EH (cell line): ENCODE data around the gene CDSN.

Experiments
- DNase-seq: peaks from one replicate; pipeline ENCODE4 v3.0.0-alpha.2; 2015; ENCODE audit warnings: low read depth

Gene CDSN

DNA sequence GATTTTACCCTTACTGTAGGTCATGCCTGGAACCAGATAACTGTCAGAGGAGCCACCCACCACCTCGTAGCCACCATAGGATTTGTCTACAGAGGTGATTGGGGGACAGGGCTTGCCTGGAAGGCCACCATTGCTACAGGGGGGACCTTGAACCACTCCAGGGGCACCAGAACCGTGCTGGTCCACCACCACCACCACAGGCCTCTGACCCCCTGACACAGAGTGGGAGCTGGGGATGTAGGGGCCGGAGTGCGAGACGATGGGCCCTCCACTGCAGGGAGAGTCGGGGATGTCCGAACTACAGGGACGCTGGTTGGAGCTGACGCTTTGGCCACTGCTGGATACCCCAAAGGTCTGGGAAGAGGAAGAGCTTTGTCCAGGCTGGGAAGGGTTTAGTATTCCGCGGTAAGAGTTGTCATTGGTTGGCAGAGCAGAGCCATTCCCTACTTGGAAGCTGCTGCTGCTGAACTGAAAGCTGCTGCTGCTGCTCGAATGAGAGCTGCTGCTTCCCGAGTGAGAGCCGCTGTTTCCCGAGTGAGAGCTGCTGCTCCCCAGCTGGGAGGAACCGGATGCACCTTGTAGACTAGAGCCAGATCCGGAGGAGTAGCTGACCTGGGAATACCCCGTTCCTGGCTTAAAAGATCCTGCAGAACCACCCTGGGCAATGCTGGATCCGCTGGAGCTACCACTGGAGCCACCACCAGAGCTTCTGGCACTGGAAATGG, 3.4 kb downstream of the CDSN start:
- DNase-seq = no peak

DNA sequence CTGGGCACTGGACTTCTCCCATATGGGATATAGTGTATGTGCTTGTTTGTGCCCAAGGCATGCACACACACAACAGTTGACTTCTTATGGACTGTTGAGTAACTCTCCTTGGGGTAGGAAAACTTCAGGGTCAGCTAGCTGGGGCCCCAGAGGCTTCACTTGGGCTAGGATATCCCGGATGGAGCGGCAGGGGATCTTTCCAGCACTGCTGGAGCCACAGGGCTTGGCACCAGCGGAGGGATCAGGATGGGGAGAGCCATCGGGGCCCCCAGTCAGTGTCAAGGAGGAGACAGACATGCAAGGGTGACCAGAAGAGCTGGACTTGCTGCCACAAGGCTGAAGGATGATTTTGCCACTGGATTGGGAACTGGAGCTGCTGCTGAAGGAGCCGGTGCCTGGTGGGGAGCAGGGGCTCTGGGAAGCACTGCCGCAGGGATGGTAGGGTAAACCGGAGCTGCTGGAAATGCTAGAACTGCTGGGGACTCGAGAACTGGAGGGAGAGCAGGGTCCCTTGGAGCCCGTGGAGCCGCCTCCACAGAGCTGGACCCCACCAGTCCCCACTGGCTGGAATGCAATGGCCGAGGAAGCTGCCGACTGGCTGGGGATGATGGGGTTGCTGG, 4.2 kb downstream of the CDSN start:
- DNase-seq = no peak

DNA sequence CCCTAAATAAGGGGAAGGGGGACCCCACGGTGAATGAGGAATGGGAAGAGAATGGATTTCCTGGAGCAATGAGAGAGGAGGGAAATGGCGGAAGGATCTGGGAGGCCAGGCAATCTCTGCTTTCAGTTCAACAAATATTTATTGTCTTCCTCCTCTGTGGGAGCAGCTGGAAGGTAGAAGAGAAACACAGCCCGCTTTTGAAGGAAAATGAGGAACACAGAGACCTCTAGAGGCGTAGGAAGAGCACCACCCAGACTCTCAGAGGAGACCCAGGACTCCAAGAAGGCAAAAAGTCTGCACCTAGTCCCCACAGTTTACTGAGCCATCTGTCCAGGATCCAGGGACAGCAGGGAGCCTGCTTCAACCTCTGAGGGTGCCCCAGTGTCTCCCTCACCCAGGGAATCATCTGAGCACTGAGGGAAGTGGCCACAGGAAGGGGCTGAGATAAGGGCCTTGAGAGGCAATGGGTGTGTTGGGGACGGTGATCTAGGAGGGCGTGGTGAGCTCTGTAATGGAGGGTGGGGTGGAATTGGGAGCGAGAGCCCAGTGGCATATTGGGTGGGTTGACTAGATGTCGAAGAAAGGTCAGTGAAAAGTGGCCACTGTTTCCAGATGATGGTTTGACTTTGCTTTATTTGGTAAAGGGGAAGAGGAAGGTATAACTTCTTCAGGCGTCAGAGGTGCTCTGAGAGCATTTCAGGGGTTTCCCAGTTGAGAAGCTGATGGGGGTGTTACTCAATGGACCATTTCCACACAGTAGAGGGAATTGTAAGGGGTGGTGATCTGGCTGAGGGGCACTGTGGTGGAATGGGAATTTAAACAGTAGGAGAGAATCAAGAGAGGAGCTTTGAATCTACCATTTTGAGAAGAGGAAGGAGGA, 5.0 kb downstream of the CDSN start:
- DNase-seq = peak; percentile 69

GRCh38 chr6:31114541-31114878, 5.7 kb downstream of the CDSN start, which contains the start of gene PSORS1C1:
Gene PSORS1C1, plus strand, starts transcription at chr6:31114800. Its CDS starts 14,833 bp downstream, at chr6:31129633.
- peak; percentile 98 for DNase-seq

DNA sequence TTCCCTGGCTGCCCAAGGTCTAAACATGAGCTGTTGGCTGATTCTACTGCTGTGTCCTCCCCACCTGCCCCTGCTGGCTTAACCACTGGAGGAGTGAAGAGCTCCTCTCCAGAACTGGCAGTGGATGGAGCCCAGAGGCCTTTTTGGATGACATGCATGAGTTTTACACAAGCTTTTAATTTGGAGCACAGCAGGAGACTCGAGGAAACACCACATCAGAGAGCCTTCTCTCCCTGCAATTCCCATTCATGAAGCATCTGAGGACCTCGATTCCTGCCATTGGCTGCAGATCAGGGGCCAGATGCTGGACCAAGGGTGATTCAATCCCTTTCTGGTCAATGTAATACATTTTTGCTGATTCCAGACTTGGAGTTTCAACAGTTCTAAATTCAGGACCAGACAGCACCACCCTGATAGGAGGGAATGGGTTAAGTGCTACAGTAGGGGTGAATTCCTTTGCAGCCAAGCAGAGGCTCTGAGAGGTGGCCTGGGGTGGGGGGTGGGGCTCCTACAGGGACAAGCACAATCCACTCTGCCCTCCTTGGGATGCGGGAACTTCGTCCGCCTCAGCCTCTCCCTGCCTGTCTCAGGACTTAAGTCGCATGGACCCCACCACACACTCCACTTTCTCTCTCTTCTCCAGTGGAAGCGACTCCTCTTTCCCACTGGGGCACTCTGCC, 6.2 kb downstream of the CDSN start:
- DNase-seq = peak; percentile 90

- DNase-seq = no peak
Observed at GRCh38 chr6:31112478-31112877, 7.8 kb downstream of the CDSN start, which contains the start of gene C6orf15. Gene C6orf15, minus strand, starts transcription at chr6:31112575. Its CDS starts 20 bp downstream, at chr6:31112555.

DNA sequence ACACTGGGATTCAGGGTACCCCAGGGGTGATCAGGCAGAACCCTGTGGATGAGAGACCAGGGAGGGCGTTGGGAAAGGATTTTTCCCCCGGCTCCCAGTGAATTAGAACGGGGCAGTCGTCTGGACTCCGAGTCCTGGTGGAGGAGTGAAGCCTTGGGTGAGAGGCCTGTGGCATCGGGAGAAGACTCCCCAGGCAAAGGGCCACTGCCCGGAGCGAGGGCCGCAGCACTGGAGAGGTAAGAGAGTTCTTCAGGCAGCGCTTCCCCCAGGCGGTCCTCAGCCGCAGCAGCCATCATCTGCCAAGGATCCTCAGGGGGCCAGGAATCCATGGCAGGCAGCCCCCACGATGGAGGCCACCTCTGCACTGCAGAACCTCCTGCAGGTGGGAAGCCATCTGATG, 8.5 kb downstream of the CDSN start:
- no peak for DNase-seq

DNA sequence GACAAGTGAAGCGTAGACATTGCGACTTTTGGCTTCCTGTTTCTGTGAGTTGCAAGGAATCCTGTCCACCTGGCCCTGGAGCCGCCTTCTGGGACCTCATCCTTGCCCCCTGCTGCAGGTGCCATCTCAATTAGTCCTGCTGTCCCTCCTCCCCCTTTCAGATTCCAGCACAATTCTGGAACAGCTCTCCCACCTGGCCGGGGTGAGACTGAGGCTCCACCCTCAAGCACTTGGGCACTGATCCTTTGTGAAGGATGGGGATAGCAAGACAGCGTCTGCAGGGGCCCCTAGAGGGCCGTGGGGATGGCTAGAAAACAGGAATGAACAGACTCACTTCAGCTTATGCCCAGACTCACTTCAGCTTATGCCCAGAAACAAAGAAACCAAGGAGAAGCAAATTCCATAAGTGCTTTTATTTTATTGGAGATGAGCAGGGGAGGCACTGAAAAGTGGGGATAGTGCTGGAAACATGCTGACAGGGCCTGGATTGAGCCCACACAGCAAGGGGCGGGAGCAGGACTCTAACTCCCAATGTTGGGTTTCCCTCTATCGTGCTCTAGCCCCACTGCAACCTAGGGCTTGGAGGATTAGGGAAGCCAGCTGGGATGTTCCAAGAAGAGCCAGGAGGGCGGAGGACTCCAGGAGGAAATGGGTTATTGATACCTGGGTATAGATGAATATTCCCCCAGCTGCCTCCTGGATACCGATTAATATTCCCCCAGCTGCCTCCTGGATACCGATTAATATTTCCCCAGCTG, 9.2 kb downstream of the CDSN start:
- DNase-seq = no peak

DNA sequence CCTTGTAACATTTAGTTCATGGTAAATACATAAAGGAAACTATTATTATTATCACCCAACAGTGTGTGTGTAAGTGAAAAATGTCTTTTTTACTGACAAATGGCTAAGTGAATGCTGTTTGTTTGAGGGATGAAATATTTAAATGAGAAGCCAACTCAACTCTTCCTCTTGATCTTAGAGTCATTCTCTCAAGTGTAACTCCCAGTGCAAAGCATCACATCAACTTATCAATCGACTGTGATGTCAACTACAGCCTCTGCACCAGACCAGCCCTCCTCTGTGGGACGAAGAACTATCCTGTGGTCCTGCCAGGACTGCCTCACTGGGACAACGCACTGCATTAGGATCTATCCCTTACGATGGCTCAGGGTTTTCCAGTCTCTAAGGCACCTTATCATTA, 13.2 kb downstream of the CDSN start:
- DNase-seq = no peak

DNA sequence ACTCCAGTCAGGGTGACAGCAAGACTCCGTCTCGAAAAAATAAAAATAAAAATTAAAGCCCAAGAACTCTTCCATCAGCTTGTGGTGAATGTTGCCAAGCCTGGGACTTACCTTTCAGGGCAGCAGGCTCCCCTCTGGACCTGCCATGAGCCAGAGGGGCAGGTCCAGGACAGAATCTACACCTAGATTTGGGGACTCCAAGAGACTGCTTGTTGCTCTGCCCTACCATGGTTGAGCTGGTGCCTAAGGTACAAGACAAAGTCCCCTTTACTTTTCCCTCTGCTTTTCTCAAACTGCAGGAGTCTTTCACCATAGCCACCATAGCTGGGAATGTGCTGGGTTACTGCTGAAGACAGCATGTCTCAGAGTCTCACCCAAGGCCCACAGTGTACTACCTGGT, 17.1 kb downstream of the CDSN start:
- DNase-seq = no peak

DNA sequence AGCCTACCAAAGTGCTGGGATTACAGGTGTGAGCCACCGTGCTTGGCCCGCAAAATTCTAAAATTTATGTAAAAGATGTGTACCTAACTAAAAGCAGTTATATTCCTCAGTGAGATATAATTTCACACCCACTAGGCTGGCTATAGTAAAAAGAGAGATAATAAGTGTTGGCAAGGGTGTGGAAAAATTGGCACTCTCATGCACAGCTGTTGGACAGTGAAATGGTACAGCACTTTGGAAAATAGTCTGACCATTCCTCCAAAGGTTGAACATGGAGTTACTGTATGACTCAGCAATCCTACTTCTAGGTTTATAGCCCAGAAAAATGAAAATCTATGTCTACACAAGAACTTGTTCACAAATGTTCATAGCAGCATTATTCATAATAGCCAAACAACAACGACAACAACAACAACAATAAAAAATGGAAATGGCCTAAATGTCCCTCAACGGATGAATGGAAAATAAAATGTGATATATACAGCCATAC, 21.8 kb downstream of the CDSN start:
- no peak for DNase-seq

DNA sequence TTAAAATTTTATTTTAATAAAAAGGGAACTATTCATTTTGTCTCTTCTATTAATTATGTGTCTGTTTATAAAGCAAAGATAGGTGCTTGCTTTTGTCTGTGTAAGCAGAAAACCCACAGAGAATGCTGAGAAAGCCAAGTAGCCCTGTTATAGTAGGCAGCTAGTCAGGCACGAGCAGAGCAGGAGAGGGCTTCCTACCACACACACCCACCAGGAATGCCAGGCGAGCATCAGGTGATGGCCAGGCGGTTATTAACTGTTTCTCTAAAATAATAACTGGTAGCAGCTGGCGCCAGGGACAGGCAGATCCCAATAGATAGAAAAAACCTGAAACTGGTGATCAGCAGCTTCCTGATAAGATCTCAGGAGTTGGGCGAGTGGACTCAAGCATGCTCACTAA, 23.6 kb downstream of the CDSN start:
- DNase-seq = no peak

DNA sequence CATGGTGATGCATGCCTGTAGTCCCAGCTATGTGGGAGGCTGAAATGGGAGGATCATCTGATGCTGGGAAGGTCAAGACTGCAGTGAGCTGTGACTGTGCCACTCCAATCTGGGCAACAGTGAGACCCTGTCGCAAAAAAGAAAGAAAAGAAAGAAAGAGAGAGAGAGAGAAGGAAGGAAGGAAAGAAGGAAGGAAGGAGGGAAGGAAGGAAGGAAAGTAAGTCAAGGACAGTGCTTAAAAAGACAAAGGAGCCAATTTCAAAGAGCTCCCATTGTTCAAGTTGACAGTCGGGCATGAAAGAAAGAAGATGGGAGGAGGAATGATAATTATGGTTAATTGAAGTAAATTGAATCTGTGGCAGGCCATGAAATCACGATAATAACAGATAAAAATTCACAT, 24.0 kb downstream of the CDSN start:
- DNase-seq = no peak

DNA sequence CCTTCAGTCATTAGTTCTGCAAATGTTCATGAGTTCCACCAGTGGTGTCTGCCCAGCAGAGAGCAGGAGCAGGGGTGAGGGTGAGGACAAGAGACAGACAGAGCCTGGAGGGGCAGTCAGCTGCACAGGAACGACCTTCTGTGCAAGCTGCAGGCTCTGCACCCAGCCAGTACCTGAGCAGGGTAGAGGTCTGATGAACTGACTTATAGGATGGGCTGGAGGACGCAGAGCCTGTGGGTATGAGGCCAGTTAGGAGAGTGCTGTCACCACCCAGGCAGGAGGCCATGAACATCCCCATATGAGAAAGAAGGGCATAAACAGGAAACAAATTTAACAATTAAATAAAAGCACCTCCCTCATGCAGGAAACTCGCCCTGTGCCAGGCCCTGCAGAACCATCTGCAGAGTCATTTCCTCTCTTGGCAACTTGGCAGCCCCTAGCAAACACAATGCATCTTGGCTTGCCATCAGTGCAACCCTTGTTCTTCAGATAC, 25.8 kb downstream of the CDSN start:
- peak; percentile 22 for DNase-seq

DNA sequence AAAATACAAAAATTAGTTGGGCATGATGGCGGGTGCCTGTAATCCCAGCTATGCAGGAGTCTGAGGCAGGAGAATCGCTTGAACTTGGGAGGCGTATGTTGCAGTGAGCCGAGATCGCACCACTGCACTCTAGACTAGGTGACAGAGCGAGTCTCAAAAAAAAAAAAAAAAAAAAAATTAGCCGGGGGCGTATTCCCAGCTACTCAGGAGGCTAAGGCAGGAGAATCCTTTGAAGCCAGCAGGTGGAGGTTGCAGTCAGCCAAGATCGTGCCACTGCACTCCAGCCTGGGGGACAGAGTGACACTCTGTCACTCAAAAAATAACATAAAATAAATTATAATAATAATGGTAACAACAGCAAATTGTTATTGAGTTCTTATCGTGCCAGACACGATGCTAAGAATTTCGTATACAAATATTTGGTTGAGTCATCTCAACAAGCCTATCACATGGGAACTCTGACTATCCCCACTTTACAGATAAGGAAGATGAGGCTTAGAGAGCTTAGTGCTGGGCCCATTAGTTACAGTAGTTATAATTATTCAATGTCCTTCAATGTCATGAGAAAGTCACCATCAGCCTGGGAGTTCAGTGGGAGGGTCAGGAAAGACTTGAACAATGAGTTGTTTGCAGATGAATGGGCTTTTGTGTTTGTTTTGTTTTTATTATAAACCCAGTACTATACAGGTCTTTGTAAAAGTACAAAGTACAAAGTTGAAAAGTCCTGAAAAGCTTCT, 27.3 kb downstream of the CDSN start:
- no peak for DNase-seq

- DNase-seq = no peak
Observed at GRCh38 chr6:31092238-31092637, 28.0 kb downstream of the CDSN start.

- no peak for DNase-seq
Observed at GRCh38 chr6:31091680-31092079, 28.6 kb downstream of the CDSN start.

DNA sequence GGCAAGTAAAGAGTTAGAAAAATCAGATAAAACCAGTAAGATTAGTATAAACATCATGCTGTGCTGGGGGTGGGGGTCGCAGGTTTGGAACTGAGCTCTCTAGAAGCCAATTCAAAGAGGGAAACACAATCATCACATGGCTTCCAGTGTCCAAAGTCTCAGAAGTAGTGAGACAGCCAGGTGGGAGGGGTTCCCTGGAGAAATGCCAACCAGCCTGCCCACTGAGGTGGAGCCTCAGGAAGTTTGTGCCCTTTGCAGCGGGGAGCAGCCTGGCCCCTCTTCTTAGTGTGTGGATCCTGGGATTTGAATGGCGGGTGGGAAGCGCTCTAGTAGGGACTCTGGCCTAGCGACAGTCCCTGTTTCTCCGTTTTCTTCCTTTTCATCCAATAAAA, 29.3 kb downstream of the CDSN start:
- DNase-seq = no peak

DNA sequence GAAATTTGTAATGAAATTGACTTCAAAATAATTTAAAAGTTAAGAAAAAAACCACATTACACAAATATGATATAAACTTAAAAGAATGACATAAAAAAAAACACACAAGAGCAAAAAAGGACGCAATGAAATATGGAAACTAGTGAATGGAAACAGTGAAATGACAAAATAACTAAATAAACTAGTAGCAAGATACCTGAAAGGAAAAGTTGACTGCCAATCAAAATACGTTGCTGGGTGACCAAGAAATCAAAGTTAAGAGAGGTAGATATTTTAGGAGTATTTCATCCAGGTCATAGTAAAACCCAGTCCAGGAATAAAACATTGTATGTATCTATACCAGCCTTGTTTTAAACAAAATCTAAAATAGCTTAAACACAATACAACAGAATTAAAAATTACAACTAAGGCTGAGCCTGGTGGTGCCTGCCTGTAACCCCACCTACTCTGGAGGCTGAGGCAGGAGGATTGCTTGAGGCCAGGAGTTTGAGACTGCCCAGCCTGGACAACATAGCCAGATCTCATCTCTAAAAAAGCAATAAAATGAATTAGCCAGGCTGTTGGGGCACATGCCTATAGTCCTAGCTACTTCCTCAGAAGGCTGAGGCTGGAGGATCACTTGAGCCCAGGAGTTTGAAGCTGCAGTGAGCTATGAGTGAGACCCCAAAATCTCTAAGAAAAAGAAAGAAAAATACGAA, 29.8 kb downstream of the CDSN start:
- no peak for DNase-seq
